ES-I3 (cell line): ENCODE results near the gene FBLN7.
"Not testable (repeated sequence)": the region's sequence is repeated elsewhere in the genome, so short reads cannot be mapped to it uniquely, and the experiment has no call there.

ENCODE experiments used
- H3K36me3 ChIP-seq: 2 replicates; pipeline ENCODE4 v1.6.1; 2013; ENCODE audit warnings: mild to moderate bottlenecking, low read length, control low read depth, moderate library complexity; ENCODE audit not compliant: insufficient read depth
- H3K4me1 ChIP-seq: 2 replicates; pipeline ENCODE4 v1.6.1; 2013; ENCODE audit warnings: mild to moderate bottlenecking, control low read depth, low read length; ENCODE audit not compliant: insufficient read depth
- H3K9ac ChIP-seq: 2 replicates; pipeline ENCODE4 v1.6.1; 2013; ENCODE audit warnings: low read depth, mild to moderate bottlenecking, low read length, moderate library complexity
- H3K9me3 ChIP-seq: 2 replicates; pipeline ENCODE4 v1.6.1; 2013; ENCODE audit warnings: mild to moderate bottlenecking, low read length, moderate library complexity; ENCODE audit not compliant: control insufficient read depth, insufficient read depth

The FBLN7 gene

DNA sequence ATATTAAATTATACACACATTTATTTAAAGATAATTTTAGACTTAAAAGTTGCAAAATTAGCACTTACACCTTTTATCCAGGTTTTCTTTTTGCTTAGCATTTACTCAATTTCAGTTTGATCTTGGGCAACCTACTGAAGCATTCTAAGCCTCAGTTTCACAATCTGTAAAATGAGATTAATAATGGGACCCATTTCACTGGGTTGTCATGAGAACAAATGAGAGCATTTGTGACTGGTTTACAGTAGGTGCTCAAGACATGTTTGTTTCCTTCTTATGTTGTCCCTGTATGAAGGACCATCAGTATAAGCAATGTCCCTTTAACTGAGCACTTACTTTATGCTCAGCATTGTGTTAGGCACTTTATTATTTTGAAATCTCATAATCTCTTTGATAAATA, 4.8 kb upstream of the FBLN7 start:
- Histone ChIP-seq H3K9ac (no peak overlapping the region), H3K4me1 (no peaks in the 10 kb centered on the region), H3K36me3 (no peaks in the 10 kb centered on the region; the same call in 1 of the 2 replicates), H3K9me3 (no peaks in the 10 kb centered on the region)

DNA sequence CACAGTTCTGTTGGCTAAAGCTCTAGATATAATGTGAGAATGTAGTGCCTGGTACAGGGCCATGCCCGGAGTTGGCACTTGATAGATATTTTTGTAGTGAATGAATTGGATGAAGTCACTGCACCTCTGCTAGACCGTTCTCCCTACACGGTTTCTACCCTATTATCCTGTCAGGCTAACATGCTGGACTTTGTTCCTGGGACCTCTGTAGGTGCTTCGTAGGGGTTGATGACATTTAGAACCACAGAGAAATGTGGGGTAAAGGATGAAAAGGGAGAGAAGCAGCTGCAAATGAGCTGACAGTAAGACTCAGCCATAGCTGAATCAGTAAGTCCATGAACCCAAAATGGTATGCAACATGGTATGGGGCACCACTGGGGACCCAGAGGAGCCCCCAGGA, 4.1 kb upstream of the FBLN7 start:
- Histone ChIP-seq H3K4me1 (no peaks in the 10 kb centered on the region), H3K36me3 (no peaks in the 10 kb centered on the region; the same call in 1 of the 2 replicates), H3K9ac (no peak overlapping the region), H3K9me3 (no peaks in the 10 kb centered on the region)

DNA sequence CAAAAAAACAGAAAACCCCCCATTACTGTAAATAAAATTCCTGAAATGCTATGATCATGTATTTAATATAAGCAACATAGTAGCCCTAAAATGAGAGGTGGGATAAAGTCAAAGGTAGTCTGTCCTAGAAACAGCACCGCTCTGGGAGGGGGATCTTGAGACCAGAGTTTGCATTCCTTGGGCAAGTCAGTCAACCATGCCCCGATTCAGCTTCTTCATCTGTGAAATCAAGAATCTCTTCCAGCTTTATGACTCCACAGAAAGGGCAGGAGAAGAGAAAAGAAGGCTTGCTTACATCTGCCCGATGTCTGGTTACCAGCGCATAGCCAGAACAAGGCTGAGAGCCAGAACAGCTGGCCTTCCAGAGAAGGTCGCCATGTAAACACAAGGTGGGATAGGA, 2.1 kb upstream of the FBLN7 start:
- Histone ChIP-seq H3K36me3 (no peaks in the 10 kb centered on the region; the same call in 1 of the 2 replicates), H3K9me3 (no peaks in the 10 kb centered on the region), H3K9ac (no peak overlapping the region), H3K4me1 (no peaks in the 10 kb centered on the region; the same call in 1 of the 2 replicates)

DNA sequence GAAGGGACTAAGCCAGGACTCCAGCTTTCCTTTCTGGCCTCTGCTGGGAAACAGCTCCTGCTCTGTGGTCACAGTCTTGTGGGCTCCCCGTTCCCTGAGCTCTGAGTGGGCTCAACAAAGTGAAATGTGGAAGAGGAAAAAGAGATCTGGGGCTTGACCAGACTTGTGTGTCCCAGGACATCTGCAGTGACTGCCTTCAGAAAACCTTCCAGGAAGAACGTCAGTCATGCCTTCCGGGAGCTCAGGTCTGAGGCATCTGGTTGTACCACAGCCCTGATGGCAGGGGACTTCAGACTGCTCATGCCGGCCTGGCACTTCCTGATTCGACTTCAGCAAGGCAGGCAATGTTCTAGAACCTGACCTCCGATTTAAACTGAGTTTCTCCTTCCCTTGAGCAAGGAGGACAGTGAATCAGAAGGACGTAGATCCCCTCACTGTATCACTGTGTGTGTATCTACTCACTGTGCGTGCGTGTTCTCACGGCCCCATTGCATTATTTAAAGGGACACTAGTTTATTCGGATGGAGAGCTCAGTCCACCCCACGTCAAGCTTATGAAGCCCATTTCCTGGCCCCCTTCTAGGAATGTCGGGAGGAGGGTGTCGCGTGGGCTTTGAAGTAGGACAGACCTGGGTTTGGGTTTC, 548 bp upstream of the FBLN7 start:
- Histone ChIP-seq H3K9me3 (no peaks in the 10 kb centered on the region), H3K4me1 (no peaks in the 10 kb centered on the region; the same call in 1 of the 2 replicates), H3K9ac (peak overlapping the region; percentile 62; the same call in 1 of the 2 replicates), H3K36me3 (no peaks in the 10 kb centered on the region; the same call in 1 of the 2 replicates)

DNA sequence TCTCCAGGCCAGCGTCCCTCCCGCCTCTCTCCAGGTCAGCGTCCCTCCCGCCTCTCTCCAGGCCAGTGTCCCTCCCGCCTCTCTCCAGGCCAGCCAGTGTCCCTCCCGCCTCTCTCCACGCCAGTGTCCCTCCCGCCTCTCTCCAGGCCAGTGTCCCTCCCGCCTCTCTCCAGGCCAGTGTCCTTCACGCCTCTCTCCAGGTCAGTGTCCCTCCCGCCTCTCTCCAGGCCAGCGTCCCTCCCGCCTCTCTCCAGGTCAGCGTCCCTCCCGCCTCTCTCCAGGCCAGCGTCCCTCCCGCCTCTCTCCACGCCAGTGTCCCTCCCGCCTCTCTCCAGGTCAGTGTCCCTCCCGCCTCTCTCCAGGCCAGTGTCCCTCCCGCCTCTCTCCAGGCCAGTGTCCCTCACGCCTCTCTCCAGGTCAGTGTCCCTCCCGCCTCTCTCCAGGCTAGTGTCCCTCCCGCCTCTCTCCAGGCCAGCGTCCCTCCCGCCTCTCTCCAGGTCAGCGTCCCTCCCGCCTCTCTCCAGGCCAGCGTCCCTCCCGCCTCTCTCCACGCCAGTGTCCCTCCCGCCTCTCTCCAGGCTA, 939 bp downstream of the FBLN7 start:
- H3K9ac ChIP-seq = peak overlapping the region; percentile 62; the same call in 1 of the 2 replicates
- not testable (repeated sequence) for H3K36me3 ChIP-seq, H3K4me1 ChIP-seq, H3K9me3 ChIP-seq

DNA sequence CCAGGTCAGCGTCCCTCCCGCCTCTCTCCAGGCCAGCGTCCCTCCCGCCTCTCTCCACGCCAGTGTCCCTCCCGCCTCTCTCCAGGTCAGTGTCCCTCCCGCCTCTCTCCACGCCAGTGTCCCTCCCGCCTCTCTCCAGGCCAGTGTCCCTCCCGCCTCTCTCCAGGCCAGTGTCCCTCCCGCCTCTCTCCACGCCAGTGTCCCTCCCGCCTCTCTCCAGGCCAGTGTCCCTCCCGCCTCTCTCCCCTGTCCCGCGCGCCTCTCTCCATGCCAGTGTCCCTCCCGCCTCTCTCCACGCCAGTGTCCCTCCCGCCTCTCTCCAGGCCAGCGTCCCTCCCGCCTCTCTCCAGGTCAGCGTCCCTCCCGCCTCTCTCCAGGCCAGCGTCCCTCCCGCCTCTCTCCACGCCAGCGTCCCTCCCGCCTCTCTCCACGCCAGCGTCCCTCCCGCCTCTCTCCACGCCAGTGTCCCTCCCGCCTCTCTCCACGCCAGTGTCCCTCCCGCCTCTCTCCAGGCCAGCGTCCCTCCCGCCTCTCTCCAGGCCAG, 1.5 kb downstream of the FBLN7 start:
- not testable (repeated sequence) for H3K9me3 ChIP-seq, H3K36me3 ChIP-seq, H3K4me1 ChIP-seq
- H3K9ac ChIP-seq = peak overlapping the region; percentile 50; the same call in 1 of the 2 replicates

DNA sequence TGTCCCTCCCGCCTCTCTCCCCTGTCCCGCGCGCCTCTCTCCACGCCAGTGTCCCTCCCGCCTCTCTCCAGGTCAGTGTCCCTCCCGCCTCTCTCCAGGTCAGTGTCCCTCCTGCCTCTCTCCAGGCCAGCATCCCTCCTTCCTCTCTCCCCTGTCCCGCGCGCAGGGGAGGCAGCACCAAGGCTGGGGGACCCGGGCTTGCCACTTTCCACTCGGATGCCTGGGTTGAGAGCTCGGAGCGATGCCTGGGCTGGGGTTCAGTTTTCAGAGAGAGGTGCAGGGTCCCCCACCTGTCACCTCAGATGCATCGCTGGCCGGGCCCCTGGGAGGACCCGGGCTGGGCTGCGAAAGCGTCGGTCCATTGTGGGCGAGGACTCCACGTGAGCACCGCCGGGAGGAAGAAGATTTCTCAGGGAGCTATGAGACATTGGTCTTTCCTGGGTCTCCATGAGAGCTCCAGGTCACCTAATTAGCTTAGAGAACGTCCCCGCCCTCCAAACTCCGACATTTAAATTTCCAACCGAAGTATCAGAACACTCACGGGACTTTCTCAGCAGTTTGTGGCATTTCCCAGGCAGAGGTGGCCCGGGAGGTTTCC, 2.1 kb downstream of the FBLN7 start:
- Histone ChIP-seq H3K4me1 (no peaks in the 10 kb centered on the region; the same call in 1 of the 2 replicates), H3K9me3 (no peaks in the 10 kb centered on the region), H3K9ac (peak overlapping the region; percentile 50; the same call in 1 of the 2 replicates), H3K36me3 (no peaks in the 10 kb centered on the region; the same call in 1 of the 2 replicates)

DNA sequence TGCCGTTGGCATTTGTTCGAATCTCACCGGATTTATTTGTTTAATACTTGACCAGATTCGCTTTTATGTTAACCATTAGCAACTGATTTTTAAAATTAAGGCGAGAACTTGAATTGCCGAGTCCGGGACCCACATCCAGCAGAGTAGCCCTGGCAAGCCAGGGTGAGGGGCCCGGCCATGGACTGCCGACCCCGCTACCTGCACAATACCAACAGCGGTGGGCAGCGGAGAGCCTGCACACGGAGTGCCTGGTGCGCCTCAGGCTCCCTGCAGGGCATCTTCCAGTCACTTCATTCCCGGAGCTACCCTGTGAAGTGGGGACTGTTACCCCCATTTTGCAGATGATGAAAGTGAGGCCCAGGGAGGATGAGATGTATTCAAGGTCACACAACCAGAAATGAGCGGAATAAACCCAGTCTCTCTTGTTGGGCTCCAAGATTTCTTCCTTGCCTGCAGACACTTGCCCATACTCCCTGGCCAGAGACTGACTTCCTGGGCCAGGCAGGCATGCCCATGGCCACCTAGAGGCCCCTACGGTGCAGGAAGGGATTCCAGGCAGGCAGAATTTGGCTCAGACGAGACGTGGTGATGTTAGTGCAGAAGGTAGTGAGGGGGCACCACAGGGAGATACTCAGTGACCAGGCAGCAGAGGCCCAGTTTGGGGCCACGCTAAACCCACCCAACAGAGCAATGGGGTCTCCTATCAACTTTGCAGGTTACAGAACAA, 2.9 kb downstream of the FBLN7 start:
- H3K36me3 ChIP-seq = no peaks in the 10 kb centered on the region; the same call in 1 of the 2 replicates
- H3K4me1 ChIP-seq = no peaks in the 10 kb centered on the region; the same call in 1 of the 2 replicates
- no peaks in the 10 kb centered on the region for H3K9me3 ChIP-seq
- H3K9ac ChIP-seq = peak overlapping the region; percentile 50; the same call in 1 of the 2 replicates

DNA sequence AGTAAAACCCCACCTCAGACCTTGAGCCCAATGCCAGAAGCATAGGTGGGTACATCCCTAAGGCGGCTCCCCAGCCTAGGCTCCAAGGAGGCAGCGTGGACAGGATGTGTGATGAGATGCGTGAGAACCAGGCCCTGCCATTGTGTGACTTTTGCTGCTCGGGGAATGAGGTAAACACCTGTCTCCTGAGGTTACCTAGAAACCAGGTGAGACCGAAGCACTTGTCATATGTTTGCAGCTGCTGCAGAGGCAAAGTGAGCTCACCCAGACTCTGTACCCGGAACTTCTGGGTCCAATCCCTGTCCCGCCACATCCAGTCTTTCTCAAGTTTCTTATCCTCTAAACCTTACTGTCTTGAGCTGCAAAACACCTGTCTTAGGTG, 3.4 kb downstream of the FBLN7 start:
- H3K4me1 ChIP-seq = no peaks in the 10 kb centered on the region; the same call in 1 of the 2 replicates
- no peaks in the 10 kb centered on the region for H3K9me3 ChIP-seq
- no peak overlapping the region for H3K9ac ChIP-seq
- H3K36me3 ChIP-seq = no peaks in the 10 kb centered on the region

DNA sequence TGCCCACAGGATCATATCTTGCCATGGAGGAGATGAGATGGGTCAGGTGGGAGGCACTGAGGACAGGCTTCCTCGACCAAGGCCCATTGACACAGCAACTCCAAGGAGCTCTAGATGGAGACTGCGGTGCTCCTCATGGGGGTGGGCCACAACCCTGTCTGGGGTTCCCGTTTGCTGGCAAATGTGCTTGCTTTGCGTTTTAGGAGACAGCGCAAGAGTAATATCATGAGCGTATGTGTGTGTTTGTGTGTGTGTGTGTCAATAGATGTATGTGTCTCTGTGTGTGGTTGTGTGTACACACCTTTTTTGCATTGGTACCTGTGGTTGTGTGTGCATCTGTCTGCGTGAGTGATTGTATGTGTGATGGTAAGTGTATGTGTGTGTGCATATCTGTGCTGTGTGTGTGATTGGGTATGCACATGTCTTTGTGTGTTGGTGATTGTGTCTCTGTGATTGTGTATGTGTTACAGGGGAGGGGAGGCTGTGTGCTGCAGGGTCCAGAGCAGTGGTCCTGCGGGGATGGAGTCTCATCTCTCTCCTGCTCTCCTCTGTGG, 4.4 kb downstream of the FBLN7 start:
- Histone ChIP-seq H3K36me3 (no peaks in the 10 kb centered on the region), H3K9me3 (no peaks in the 10 kb centered on the region), H3K9ac (no peak overlapping the region), H3K4me1 (no peaks in the 10 kb centered on the region; the same call in 1 of the 2 replicates)

DNA sequence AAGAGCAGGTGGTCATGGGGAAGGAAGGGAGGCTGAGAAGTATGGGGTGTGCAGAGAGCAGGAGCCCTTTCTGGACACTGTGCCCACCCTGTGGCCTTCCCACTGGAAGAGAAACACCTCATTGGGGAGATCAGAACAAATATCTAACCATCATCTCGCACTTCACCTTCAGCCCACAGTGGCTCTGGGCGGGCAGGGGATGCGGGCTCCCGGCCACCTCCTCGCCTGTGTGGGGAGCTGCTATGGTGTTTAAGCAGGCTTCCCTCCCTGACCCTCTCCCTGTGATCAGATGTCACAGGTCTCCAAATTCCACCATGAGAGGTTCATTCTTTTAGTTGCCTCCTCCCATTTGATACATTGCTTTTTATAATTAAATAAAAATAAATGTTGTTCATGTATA, 5.0 kb downstream of the FBLN7 start:
- Histone ChIP-seq H3K9me3 (no peaks in the 10 kb centered on the region), H3K9ac (no peak overlapping the region), H3K4me1 (no peaks in the 10 kb centered on the region; the same call in 1 of the 2 replicates), H3K36me3 (no peaks in the 10 kb centered on the region)

DNA sequence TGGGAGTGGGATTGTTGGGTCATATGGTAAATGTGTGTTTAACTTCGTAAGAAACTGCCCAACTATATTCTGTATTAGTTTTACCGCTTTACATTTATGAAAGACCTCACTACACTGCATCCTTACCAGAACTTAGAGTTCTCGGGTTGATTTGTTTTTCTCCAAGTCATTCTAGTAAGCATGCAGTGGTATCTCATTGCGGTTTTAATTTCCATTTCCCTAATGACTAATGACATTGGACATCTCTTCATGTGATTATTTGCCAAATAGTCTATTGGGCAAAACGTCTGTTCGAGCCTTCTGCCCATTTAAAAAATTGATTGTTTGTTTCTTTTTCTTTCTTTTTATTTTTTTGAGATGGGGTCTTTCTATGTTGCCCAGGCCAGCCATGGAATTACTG, 6.8 kb downstream of the FBLN7 start:
- no peaks in the 10 kb centered on the region; the same call in 1 of the 2 replicates for H3K4me1 ChIP-seq
- H3K36me3 ChIP-seq = no peaks in the 10 kb centered on the region
- H3K9me3 ChIP-seq = no peaks in the 10 kb centered on the region
- no peak overlapping the region for H3K9ac ChIP-seq

DNA sequence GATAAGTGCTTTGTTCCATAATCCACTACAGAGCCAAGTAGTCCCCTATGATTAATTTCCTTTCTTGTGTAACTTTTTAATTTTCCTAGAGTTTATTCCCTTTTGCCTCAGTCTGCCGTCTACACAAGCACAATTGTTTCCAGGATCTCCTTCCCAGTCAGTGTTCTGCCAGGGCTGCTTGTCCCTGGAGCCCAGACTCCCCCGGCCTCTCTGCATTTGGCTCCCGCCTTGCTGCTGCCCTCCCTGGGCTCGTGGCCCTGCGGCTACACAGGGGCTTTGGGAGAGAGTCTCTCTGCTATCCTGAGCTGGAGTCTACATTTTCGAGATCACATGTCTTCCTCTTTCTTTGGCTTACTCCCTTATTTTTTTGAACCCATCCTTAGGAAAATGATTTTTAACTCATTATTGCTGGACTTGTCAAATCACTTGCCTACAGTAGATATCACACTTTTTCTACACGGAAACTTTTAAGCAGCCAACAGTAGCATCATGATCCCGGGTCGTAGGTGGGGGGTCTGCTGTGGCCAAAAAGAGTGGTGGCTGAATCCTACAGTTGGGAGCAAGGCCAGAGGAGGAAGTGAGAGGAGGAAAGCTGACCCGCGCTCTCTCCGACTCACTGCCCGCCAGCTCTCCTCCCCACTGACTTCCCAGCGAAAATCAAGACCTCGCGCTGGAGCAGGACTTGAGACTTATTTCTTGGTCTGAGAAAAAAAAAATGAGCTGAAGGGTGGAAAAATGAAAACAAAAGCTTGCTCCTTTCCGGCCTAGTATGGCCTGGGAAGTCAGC, 9.4 kb downstream of the FBLN7 start:
- no peaks in the 10 kb centered on the region for H3K9me3 ChIP-seq
- H3K4me1 ChIP-seq = no peaks in the 10 kb centered on the region
- H3K36me3 ChIP-seq = no peaks in the 10 kb centered on the region
- H3K9ac ChIP-seq = no peak overlapping the region
